Measurements from ENCODE around the gene BAD.

- no peak for TF ChIP-seq EZH2 (optimal IDR thresholded peaks at IDR 0.05; ENCODE audit: low read depth, low read length)
- no peak for TF ChIP-seq CTCF (IDR thresholded peaks at IDR 0.05; ENCODE audit: low read length)
- no peak for TF ChIP-seq EZH2phosphoT487 (IDR thresholded peaks at IDR 0.05; ENCODE audit: low read length)
Measured at GRCh38 chr11:64265176-64266160, 19.0 kb downstream of the BAD start.

Data from MM.1S (cell line).